COLO668 (cell line): ENCODE data around the gene ZSCAN2.
"Not testable (repeated sequence)": the region's sequence is repeated elsewhere in the genome, so short reads cannot be mapped to it uniquely, and the experiment has no call there.

ENCODE experiments used
- DNase-seq: peaks from one replicate; lab custom pipeline; 2025; ENCODE audit not compliant: unreplicated experiment; lab: John Stamatoyannopoulos, UW

ZSCAN2 gene

DNA sequence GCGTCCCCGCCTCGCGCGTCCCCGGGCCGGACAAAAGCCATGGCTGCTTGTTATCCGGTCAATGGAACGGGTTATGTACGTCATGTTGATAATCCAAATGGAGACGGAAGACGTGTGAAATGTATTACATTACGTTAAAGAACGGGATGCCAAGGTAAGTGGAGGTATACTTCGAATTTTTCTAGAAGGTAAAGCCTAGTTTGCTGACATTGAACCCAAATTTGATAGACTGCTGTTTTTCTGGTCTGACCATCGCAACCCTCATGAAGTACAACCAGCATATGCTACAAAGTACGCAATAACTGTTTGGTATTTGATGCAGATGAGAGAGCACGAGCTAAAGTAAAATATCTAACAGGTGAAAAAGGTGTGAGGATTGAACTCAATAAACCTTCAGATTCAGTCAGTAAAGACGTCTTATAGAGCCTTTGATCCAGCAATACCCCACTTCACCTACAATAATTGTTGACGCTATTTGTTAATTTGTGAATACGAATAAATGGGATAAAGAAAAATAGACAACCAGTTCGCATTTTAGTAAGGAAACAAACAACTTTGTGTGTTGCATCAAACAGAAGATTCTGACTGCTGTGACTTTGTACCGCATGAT lies 33.5 kb downstream of the ZSCAN2 start:
- DNase-seq, result no peak

DNA sequence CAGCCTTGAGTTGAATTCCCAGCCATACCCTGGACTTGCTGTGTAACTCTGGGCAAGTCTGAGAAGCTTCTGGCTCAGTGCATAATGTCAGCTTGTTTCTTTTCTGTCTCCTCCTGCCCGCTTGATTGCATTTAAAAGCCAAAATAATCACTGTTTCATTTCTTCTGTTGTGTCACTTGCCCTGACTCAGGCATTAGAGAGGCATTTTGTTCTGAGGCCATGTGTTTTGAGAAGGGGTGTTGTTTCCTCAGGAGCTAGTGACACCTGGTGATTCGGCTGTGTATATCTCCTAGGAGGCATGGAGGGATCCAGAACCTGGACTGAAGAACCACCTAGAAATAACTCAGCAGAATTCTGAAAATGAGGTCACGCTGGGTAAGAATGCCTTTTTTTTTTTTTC lies 37.3 kb downstream of the ZSCAN2 start:
- DNase-seq, result no peak

DNA sequence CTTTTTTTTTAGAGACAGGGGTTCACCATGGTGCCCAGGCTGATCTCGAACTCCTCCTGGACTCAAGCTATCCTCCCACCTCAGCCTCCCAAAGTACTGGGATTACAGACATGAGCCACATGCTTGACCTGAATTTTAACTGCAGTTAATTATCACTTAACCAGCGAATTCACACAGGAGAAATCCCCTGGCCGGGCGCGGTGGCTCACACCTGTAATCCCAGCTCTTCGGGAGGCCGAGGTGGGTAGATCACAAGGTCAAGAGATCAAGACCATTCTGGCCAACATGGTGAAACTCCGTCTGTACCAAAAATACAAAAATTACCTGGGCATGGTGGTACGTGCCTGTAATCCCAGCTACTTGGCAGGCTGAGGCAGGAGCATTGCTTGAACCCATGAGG lies 41.1 kb downstream of the ZSCAN2 start:
- not testable (repeated sequence) for DNase-seq

DNA sequence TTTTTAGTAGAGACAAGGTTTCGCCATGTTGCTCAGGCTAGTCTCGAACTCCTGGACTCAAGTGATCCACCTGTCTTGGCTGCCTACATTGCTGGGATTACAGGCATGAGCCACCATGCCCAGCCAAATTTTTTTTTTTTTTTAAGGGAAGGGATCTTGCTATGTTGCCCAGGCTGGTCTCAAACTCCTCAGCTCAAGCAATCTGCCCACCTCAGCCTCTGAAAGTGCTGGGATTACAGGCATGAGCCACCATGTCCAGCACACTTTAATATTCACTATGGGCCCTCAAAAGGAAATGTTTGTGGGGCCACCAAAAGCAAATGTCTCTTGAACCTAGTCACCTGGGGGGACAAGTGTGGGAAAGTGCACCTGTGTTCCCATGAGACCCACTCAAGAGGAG lies 41.8 kb downstream of the ZSCAN2 start:
- DNase-seq, result not testable (repeated sequence)

DNA sequence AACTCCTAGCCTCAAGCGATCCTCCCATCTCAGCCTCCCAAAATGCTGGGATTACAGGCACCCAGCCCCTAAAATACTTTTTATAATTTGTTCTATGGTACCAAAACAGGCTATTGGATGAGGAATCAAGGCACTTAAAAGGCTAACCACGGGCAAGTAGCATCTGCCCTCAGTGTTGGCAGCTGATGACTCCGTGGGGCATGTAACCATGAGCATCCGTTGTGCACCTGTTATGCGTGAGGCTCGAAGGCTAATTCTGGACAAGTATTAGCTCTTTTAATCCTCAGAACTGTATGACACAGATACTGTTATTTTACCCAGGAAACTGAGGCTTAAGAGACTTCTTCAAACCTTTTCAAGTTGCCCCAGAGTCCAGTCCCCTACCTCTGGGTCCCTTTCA lies 43.0 kb downstream of the ZSCAN2 start:
- DNase-seq, result no peak

DNA sequence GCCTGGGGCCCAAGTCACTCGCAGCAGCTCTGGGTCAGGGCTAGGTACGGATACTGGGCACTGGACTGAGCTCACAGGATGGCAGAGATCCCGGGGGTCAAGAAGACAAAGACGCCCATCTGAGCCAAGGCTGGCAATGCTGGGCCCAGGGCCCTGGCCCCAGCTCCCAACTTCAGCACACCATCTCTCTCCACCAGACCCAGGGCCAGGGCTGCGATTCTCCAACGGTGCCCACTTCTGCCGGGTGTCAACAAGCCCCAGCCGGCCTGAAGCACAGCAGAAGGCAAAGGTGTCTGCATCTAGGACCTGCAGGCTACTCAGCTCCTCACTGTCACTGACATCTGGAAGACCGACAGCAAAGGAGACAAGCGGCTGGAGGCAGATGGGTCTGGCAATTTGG lies 44.7 kb downstream of the ZSCAN2 start:
- no peak for DNase-seq

DNA sequence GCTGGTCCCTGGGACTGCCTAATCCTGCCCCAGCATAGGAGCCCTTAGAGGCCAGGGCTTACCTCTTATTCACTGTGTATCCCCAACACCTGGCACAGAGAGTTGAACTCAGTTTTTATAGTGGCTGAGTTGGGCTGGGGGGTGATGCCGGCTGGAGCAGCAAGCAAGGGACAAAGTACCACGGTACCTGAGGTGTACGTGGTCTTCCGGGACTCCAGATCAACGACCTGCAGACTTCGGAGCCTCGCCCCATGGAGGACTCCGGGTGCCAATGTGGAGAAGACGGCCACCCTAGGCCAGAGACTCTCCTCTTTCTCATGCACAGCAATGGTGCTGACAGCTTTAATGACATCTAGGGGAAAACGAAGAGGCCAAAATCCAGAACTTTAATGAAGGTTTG lies 45.2 kb downstream of the ZSCAN2 start:
- no peak for DNase-seq

DNA sequence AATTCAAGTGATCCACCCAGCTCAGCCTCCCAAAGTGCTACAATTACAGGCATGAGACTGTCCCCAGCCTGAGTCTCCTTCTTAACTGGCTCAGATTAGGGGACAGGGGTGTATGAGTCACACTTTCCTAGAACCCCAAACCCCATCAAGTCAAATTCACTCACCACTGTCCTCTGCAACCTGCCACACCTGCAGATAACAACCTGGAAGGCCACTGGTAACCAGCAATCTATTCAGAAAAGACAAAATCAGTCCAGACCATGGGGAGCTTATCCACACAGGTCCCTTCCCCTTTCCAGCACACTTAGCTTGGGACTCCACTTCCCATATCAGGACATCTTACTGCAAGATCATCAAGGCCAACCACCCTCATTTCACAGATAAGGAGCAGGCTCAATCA lies 46.9 kb downstream of the ZSCAN2 start:
- no peak for DNase-seq

DNA sequence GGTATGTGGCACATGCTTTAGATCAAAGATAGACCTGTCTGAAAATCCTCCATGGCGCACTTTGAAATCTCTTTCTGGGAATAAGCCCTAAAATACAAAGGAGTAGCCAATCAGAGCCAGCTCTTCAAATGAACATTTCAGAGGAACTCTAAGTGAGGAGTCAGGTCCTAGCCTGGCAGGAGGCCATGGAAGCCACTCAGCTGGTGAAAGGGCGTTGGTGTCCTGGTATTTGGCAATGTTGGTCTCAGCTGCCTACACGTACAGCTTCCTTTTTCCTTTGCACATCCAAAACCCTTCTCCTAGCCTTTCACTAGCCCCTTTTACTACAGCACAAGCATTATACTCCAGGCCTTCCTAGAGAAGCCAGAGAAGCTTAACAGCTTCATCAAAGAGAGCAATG lies 47.7 kb downstream of the ZSCAN2 start:
- DNase-seq, result no peak

DNA sequence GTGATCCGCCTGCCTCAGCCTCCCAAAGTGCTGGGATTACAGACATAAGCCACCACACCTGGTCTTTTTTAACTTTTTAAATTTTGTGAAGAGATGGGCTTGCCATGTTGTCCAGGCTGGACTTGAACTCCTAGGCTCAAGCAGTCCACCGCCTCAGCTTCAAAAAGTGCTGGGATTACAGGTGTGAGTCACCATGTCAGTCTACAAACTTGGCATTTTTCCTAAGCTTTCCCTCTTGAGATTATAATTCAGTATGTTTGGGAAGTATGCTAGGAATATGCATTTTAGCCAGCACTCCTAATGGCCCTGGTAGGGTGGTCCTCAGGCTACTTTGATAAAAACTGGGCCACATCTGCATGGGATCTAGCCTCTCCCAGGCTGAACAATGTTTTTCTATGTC lies 48.9 kb downstream of the ZSCAN2 start:
- DNase-seq, result no peak

DNA sequence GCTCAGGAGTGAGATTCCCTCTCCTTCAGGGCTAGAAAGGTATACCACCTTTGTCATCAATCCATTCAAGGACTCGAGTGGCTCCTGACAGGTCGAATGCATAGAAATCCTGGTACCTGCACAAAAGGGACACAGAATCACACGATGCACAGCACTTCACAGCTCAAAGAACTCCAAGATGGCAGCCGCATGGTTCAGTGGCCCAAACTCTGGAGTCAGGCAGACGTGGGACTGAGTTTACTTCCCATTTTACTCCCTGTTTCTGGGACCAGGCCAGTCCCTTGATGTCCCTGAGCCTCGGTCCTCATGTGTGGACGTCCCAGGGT lies 52.7 kb downstream of the ZSCAN2 start:
- DNase-seq, result no peak

DNA sequence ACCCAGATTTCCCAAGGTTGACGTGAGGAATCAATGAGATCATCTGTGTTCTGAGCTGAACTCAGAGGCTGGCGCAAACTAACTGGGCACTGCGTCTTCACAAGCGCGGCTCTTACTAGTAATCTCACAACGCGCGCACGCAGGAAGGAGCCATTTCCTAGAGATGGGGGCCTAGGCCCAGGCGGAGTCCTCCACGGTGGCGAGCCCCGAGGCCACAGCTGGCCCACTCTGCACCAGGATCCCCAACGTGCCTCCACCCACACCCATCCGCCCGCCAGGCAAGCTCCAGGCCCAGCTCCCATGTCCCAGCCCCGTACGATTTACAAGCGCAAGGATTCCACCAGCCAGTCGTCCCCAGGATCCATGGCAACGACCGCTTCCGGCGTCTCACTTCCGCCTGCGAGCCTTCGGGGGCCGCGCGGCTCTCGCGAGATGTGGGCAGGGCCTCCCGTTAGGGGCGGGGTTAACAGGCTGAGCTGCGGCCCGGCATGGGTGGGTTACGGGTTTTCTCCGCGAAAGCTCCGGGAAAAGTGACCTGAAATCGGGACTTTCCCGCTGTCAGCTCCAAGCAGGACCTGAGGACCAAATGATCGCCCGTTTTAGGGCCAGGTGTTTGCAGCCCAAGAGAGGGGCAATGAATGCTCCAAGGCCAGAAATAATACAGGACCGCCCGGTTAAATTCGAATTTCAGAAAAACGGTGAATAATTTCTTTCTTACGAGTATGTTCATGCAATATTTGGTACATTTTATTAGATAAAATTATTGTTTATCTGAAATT lies 53.3 kb downstream of the ZSCAN2 start, which contains the start of gene WDR73:
Gene WDR73, minus strand, starts transcription at position 374 of the 779 bp plus-strand sequence. Its CDS starts 9 bp downstream, at position 365.
- DNase-seq, result peak; percentile 96

DNA sequence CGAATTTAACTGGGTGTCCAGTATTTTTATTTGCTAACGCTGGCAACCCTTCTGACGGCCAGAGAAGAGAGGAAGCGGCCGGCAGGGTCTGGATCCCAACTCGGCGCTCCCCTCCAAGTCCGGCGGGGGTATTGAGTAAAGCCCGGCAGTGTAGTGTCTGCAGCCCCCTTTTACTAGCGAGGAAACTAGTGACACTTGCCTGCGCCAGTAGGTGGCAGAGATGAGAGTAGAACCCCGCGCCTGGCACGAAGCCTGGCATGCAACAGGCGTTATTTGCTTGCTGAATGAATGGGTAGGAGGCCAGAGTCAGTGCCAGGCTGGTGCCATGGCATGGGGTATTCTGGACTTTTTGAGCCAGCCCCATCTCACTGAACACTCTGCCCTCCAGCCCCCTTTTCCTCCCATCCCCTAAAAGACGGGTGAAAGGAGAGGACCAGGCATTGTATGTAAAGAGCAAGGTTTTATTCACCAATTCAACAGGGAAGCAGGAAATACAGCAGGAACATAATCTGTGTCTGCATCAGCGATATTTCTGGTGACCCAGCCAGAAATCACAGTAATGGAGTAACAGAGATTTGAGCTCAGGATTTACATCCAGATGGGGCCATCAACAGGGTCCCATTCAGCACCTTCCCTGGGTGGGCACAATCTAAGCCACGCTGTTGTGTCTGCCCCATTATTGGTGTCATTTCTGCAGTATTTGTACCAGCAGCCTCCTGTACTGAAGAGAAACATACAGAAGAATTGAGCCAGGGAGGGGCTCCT lies 54.1 kb downstream of the ZSCAN2 start:
- DNase-seq, result peak; percentile 79

DNA sequence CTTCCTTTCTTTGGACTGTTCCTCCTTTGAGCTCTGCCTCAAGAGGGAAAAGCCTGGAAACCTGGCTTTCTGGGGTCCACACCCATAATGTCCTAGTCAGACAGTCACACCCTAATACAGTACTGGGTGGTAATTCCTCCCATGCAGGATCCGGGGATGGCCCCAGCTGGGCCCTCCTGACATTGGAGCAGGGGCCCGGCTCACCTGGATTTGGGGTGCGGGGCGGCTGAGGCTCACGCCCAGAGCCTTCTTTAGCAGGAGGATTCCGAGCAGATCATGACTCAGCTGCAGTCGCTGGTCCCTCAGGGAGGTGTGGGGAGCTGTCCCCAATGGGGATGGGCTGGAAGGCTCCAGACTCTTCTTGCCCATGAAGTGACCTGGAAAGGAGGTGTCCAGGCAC lies 56.2 kb downstream of the ZSCAN2 start:
- DNase-seq, result no peak

DNA sequence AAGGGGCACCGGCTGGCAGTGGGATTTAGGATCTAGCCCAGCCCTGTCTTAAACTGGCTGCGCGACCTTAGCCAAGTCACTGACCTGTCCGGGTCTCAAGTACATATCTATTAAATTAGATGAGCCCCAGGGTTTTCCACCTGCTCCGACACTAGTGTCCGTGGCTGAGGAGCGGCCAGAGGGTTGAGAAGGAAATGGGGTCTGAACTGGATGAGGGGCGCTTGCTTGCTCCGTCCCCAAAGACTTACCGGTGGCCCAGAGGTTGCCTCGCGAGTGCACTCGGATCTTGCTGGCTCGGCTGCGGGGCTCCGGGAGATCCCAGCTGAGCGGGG lies 56.9 kb downstream of the ZSCAN2 start:
- DNase-seq, result no peak

DNA sequence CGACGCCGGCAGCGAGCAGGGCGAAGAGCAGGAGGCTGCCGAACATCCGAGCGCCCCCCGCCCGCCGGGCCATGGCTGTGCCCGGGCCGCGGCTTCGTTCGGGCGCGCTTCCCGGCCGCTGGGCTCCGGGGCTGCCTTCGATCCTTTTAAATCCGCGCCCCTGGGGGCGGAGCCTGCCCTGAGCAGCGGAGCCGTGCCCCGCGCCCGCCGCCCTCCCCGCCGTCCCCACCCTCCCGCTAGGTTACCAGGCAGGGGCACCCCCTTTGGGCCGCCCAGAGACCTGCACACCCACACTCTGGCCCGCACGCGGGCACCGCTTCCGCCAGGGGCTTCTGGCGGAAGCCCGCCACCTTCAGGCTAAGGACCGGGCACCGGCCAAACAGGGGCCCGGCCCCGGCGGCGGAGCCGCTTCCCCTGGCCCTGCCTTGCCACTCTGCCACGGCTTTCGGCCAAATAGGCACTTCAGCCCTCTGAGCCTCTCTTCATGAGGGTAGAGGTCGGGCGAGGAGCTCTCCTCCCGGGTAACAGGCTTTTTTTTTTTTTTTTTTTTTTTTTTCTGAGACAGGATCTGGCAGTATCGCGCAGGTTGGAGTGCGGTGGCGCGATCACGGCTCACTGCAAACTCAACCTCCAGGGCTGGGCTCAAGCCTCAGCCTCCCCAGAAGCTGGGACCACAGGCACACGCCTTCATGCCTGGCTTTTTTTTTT lies 57.4 kb downstream of the ZSCAN2 start, which contains the start of gene NMB:
Gene NMB, minus strand, starts transcription at position 120 of the 708 bp plus-strand sequence. Its CDS starts 47 bp downstream, at position 73.
- peak; percentile 90 for DNase-seq

DNA sequence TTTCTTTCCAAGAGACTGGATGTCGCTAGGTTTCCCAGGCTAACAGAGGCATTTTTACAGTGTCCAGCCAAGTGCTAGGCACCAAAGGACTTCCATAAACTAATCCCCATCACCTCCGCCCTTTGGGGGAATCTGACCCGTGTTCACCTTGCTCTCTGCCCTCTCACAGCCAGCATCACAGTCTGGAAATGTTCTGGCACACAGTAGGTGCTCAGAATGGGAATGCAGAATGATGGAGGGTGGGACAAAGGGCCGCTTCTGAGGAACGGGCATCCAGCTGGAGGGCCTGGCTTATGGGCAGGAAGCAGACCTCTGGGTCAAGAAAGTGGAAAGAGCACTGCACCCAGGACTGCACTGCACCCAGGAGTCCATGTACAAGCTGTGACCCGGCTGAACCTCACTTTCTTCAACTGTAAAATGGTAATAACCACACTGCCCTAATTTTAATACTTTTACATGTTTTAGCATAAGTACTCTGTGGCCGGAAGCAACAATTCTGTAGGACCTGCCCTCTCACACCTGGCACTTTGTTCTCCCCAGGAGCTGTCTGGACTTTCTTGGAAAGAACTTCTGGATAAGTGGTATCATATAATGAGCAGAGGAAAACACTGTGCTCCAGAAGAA lies 58.1 kb downstream of the ZSCAN2 start:
- no peak for DNase-seq

DNA sequence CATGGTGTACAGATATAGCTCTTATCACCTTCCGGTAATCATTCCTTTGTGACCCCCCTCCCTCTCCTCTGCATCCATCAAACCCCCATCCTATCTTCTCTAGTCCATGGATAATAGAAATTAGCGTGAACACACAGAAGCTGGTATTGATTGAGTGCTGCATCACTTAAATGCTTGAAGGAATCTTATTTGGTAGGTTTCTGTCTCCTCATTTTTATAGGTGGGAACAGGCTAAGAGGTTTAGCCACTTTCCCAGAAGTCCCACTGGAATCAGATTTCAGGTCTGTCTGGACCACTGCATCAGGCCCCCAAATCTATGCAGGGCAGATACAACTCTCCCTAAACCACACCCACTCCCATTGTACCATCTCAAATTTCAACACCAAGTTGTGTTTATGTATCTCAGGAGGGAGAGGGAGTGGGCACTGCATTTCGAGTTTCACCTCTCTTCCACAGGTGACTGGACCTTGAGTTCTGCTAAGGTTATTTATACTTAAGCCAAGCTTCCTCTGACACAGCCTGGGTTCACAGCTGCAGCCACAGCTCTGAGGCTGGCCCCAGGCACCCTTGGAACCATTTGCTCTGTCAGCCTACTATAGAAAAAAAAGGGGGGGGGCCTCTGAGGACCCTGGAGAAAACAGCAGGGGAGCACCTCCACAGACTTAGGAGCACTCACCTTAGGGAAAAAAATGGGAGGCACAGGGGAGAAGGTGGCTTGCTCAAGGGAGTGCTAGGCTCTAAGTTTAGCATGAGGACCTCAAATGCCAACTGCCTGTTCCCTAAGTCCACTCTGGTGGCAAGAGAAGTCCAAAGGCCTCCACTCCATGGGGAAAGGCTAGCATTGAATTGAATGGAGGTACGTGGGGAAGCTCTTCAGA lies 59.3 kb downstream of the ZSCAN2 start:
- no peak for DNase-seq

DNA sequence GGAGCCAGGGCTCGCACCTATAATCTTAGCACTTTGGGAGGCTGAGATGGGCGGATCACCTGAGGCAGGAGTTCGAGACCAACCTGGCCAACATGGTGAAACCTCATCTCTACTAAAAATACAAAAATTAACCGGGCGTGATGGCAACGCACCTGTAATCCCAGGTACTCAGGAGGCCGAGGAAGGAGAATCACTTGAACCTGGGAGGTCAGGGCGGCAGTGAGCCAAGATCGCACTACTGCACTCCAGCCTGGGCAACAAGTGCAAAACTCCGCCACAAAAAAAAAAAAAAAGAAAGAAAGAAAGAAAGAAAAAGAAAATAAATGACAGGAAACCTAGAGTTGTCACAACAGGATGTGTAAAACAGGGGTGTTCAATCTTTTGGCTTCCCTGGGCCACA lies 60.2 kb downstream of the ZSCAN2 start:
- no peak for DNase-seq

DNA sequence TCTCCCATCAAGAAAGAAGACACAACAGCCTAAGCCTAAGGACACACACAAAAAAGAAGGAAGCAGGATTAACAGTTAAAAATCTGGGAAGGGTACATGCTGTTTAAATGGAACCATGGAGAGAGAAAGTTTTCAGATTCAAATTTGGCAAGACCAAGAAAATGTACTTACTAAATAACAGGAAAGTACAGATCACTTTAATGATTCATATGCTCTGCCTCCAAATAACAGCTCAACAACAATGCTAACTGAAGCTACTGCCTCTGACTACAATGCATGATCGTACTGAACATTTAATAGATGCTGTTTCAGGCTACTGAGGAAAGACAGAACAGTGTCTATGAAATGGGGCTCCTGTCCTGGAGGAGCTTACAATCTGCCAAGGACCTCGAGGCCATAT lies 65.6 kb downstream of the ZSCAN2 start:
- no peak for DNase-seq
